Tibial nerve (tissue), 4 donors: Measurements from ENCODE around the gene FAM120C. TPM values are rescaled to one million over a fixed set of nuclear protein-coding genes. Genes with fewer than 3 reads are reported as not detected.

Experiments
- DNase-seq, 2 donors: peaks; one replicate each; pipeline ENCODE4 v3.0.0-alpha.2; 2019; ENCODE audit warnings: low spot score in 2 of 2
- H3K27ac ChIP-seq, 4 donors: fragments of 200-600 bp; sonication (generic) in 3 of 4; one replicate each; pipeline ENCODE4 v1.5.1; 2017 to 2019; ENCODE audit warnings: mild to moderate bottlenecking in 1 of 4
- H3K27me3 ChIP-seq, 2 donors: fragments of 200-600 bp; sonication (generic) in 1 of 2; one replicate each; pipeline versions ENCODE4 v1.5.1 to v1.6.0; 2017 to 2019
- H3K36me3 ChIP-seq, 3 donors: fragments of 200-600 bp; sonication (generic); one replicate each; pipeline ENCODE4 v1.5.1; 2018 to 2019
- H3K4me1 ChIP-seq, 4 donors: fragments of 200-600 bp; sonication (generic) in 3 of 4; one replicate each; pipeline ENCODE4 v1.5.1; 2017 to 2019
- H3K4me3 ChIP-seq, 4 donors: fragments of 200-600 bp; sonication (generic) in 3 of 4; one replicate each; pipeline ENCODE4 v1.5.1; 2017 to 2019; ENCODE audit warnings: mild to moderate bottlenecking in 1 of 4, moderate library complexity in 1 of 4
- H3K9me3 ChIP-seq, 4 donors: fragments of 200-600 bp; sonication (generic) in 3 of 4; one replicate each; pipeline ENCODE4 v1.5.1; 2017 to 2019
- EP300 ChIP-seq, 2 donors: sonication (generic); formaldehyde crosslinking; IDR thresholded peaks; one replicate each; pipeline ENCODE4 v1.6.1; 2017; ENCODE audit warnings: antibody characterized with exemption in 2 of 2, mild to moderate bottlenecking in 1 of 2
- POLR2A ChIP-seq, 2 donors: fragments of 450-650 bp; IDR thresholded peaks; one replicate each; pipeline ENCODE4 v1.6.1; 2017; ENCODE audit warnings: antibody characterized with exemption in 2 of 2, mild to moderate bottlenecking in 2 of 2, moderate library complexity in 2 of 2
- WGBS, 2 donors: methylation state at CpG; one replicate each; pipeline ENCODE4 v1.1.5; 2018; 5-methylcytosine and 5-hydroxymethylcytosine counted together
- total RNA-seq, 4 donors: library from RNA; depleted of rRNA; stranded (reverse); fragments of >200 nt; gene quantifications; one replicate each; pipeline ENCODE4 v1.1.0, GENCODE V29; 2016
- TF ChIP-seq, protein P1 (sequence below), 5 experiments: fragments of 200-600 bp in 3 of 5; fragments of 450-650 bp in 2 of 5; sonication (generic) in 3 of 5; IDR thresholded peaks; one replicate each; pipeline ENCODE4 v1.5.1; 2016 to 2019; ENCODE audit warnings: antibody characterized with exemption in 5 of 5, mild to moderate bottlenecking in 3 of 5, moderate library complexity in 2 of 5

Gene FAM120C
- total RNA-seq, 4 donors from 2014 or later, result 12.3 to 21.6 (median 17.4) TPM

DNA sequence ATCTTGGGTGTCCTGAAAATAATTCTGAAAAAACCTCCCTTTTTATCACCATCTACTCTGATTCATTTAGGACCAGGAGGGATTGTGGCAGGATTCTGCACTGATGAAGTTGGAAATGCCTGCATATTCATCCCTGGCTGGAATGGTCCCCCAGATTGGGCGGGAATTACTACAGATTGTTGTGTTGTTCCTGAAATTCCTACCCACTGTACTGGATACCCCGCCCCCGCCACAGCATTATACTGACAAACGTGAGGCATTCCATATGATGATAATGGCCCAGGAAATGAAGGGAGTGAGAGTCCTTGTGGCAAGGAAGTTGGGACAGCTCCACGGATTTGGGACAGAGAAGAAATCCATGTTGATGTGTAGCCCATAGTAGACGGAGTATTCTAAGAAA lies 15.2 kb upstream of the FAM120C start:
- WGBS, 2 donors, result 67 to 76% methylated on average over 6 of the region's 6 CpGs
- Histone ChIP-seq H3K27ac (no peak overlapping the region), H3K27me3 (no peaks in the 10 kb centered on the region), H3K4me3 (no peak overlapping the region), H3K4me1 (no peaks in the 10 kb centered on the region), H3K9me3 (no peaks in the 10 kb centered on the region), H3K36me3 (no peaks in the 10 kb centered on the region)
- no peak for DNase-seq
- TF ChIP-seq EP300 (IDR thresholded peaks at IDR 0.05) (no peak), POLR2A (IDR thresholded peaks at IDR 0.05) (no peak)
- TF ChIP-seq, protein P1, sequence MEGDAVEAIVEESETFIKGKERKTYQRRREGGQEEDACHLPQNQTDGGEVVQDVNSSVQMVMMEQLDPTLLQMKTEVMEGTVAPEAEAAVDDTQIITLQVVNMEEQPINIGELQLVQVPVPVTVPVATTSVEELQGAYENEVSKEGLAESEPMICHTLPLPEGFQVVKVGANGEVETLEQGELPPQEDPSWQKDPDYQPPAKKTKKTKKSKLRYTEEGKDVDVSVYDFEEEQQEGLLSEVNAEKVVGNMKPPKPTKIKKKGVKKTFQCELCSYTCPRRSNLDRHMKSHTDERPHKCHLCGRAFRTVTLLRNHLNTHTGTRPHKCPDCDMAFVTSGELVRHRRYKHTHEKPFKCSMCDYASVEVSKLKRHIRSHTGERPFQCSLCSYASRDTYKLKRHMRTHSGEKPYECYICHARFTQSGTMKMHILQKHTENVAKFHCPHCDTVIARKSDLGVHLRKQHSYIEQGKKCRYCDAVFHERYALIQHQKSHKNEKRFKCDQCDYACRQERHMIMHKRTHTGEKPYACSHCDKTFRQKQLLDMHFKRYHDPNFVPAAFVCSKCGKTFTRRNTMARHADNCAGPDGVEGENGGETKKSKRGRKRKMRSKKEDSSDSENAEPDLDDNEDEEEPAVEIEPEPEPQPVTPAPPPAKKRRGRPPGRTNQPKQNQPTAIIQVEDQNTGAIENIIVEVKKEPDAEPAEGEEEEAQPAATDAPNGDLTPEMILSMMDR (IDR thresholded peaks at IDR 0.05), result no peak

GRCh38 chrX:54194982-54195588 lies 12.0 kb upstream of the FAM120C start:
- no peak for TF ChIP-seq EP300 (IDR thresholded peaks at IDR 0.05)
- TF ChIP-seq, protein P1 (IDR thresholded peaks at IDR 0.05), result no peak
- TF ChIP-seq POLR2A (IDR thresholded peaks at IDR 0.05), result no peak
- Histone ChIP-seq H3K9me3 (no peaks in the 10 kb centered on the region), H3K27ac (no peak overlapping the region), H3K27me3 (no peaks in the 10 kb centered on the region), H3K4me3 (no peak overlapping the region), H3K4me1 (no peaks in the 10 kb centered on the region), H3K36me3 (no peaks in the 10 kb centered on the region)
- DNase-seq, result no peak

DNA sequence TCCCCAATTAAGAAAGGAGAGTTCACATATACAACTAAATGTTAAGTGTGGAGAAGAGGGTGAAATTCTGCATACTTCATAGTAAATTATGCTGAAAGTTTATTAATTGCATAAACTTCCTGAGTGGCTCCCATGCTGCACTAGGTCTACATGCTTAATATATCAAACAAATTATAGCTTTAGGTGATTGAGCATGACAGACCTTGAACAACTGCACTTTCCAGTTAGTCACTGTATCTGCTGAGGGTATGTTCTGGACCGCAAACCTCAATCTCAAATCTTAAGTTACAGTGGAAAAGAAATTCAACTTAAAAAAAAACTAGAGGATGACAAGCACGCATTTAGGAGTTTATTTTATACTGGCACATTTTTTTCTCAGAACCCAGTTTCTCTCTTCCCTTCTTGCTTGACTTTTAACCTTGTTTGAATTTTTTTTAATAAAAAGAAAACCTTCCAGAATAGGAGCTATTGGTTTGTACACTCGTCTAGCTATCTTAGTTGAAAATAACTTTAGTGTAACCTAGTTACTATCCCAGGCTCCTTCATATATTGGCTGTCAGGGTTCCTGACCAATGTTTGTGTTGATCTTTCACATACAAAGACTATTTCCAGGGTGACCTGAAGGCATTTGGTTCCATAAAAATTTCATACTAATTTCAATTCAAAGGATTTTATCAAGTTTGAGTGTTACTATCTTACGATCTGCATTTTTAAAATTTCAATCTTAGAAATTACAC lies 10.2 kb upstream of the FAM120C start:
- H3K36me3 ChIP-seq, result no peaks in the 10 kb centered on the region
- no peaks in the 10 kb centered on the region for H3K27me3 ChIP-seq
- no peak overlapping the region for H3K4me3 ChIP-seq
- no peak for DNase-seq
- no peak overlapping the region for H3K27ac ChIP-seq
- no peaks in the 10 kb centered on the region for H3K9me3 ChIP-seq
- no peaks in the 10 kb centered on the region for H3K4me1 ChIP-seq
- 78 to 84% methylated on average over 4 of the region's 4 CpGs for WGBS, 2 donors
- TF ChIP-seq, protein P1 (IDR thresholded peaks at IDR 0.05), result no peak
- TF ChIP-seq POLR2A (IDR thresholded peaks at IDR 0.05) (no peak), EP300 (IDR thresholded peaks at IDR 0.05) (no peak)

DNA sequence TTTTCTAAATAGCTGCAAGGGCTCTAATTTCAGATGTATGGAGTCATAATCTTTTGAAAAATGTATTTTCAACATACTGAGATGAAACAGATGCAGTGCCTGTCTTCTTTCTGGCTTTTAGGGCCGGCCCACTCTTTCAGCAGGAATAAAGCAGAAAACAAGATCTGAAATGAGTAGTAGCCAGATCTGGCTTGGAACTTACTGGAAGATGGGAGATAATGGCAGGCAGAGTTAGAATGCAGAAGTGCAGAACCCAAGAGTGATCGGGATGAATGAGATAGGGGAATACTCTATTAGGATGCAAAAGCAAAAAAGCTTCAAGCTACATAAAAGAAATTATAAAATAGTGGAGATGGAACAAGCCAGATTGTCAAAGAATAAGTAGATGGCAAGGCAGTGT lies 1.4 kb upstream of the FAM120C start:
- no peaks in the 10 kb centered on the region for H3K27me3 ChIP-seq
- DNase-seq, result no peak
- 88% methylated on average over 2 of the region's 2 CpGs for WGBS, 2 donors
- H3K4me3 ChIP-seq, result no peak overlapping the region
- H3K9me3 ChIP-seq, result no peaks in the 10 kb centered on the region
- peaks cover 0 to 28% (median 6%) of the 10 kb centered on the region in 4 donors for H3K4me1 ChIP-seq
- no peaks in the 10 kb centered on the region for H3K36me3 ChIP-seq
- TF ChIP-seq, protein P1 (IDR thresholded peaks at IDR 0.05), result no peak
- TF ChIP-seq EP300 (IDR thresholded peaks at IDR 0.05) (no peak), POLR2A (IDR thresholded peaks at IDR 0.05) (no peak)
- H3K27ac ChIP-seq, result no peak overlapping the region

- no peaks in the 10 kb centered on the region for H3K27me3 ChIP-seq
- H3K9me3 ChIP-seq, result no peaks in the 10 kb centered on the region
- H3K36me3 ChIP-seq, result no peaks in the 10 kb centered on the region
- TF ChIP-seq EP300 (IDR thresholded peaks at IDR 0.05) (peak in 1 of 2 donors; percentile 26), POLR2A (IDR thresholded peaks at IDR 0.05) (peak in 1 of 2 donors; percentile 30)
- TF ChIP-seq, protein P1 (IDR thresholded peaks at IDR 0.05), result no peak
- peaks cover 0 to 45% (median 6%) of the 10 kb centered on the region in 4 donors for H3K4me1 ChIP-seq
- H3K4me3 ChIP-seq, result peak overlapping the region; percentile 57 to 90 (median 64)
- H3K27ac ChIP-seq, result peak overlapping the region; percentile 78 to 92 (median 88)
- WGBS, 2 donors, result 1 to 29% methylated on average over 9 to 17 of the region's 36 CpGs
- peak; percentile 26 to 30 for DNase-seq
These were observed 725 bp downstream of the FAM120C start for GRCh38 chrX:54182194-54182863.
